HG03565 (cell line): ENCODE measurements around the gene COL28A1.

Experiments
- ATAC-seq: cut with Tn5 transposase; IDR thresholded peaks from one replicate; pipeline ENCODE4 v1.9.1; 2021; ENCODE audit warnings: mild to moderate bottlenecking, moderate library complexity; ENCODE audit not compliant: unreplicated experiment

The COL28A1 gene

GRCh38 chr7:7535691-7536090, at the start of gene COL28A1:
Gene COL28A1, minus strand, starts transcription at chr7:7535873. Its CDS starts 2,998 bp downstream, at chr7:7532875.
- no peak for ATAC-seq

GRCh38 chr7:7584653-7585052, 49.0 kb upstream of the COL28A1 start:
- ATAC-seq = no peak

- ATAC-seq = no peak
These were observed 48.1 kb upstream of the COL28A1 start for GRCh38 chr7:7583731-7584130.

GRCh38 chr7:7582596-7582995, 46.9 kb upstream of the COL28A1 start:
- ATAC-seq = no peak

GRCh38 chr7:7581531-7582179, 46.0 kb upstream of the COL28A1 start:
- no peak for ATAC-seq

GRCh38 chr7:7579638-7580037, 44.0 kb upstream of the COL28A1 start:
- no peak for ATAC-seq

- ATAC-seq = peak; percentile 54
These were observed 42.2 kb upstream of the COL28A1 start for GRCh38 chr7:7577888-7578287.

- ATAC-seq = no peak
These were observed 40.7 kb upstream of the COL28A1 start for GRCh38 chr7:7576344-7576743.

- no peak for ATAC-seq
These were observed 38.0 kb upstream of the COL28A1 start for GRCh38 chr7:7573701-7574100.

GRCh38 chr7:7570584-7570983, 34.9 kb upstream of the COL28A1 start:
- ATAC-seq = no peak

- peak; percentile 14 for ATAC-seq
These were observed 33.9 kb upstream of the COL28A1 start for GRCh38 chr7:7569615-7570014.

- peak; percentile 33 for ATAC-seq
These were observed 33.4 kb upstream of the COL28A1 start for GRCh38 chr7:7569081-7569527.

- no peak for ATAC-seq
These were observed 32.9 kb upstream of the COL28A1 start for GRCh38 chr7:7568553-7568952.

- no peak for ATAC-seq
These were observed 32.3 kb upstream of the COL28A1 start for GRCh38 chr7:7567898-7568531.

GRCh38 chr7:7566651-7567611, 31.3 kb upstream of the COL28A1 start, which contains the start of gene MIOS:
Gene MIOS, plus strand, starts transcription at chr7:7566884. Its CDS starts 5,592 bp downstream, at chr7:7572476.
- ATAC-seq = peak; percentile 63

GRCh38 chr7:7565746-7566650, 30.3 kb upstream of the COL28A1 start:
- peak; percentile 7 for ATAC-seq

GRCh38 chr7:7565018-7565680, 29.5 kb upstream of the COL28A1 start:
- ATAC-seq = no peak

- ATAC-seq = no peak
These were observed 28.7 kb upstream of the COL28A1 start for GRCh38 chr7:7564323-7564780.

- ATAC-seq = no peak
These were observed 28.1 kb upstream of the COL28A1 start for GRCh38 chr7:7563813-7564212.

GRCh38 chr7:7563269-7563668, 27.6 kb upstream of the COL28A1 start:
- ATAC-seq = no peak
